Fibroblast of skin of back (primary cell): ENCODE measurements around the gene CDH23.

Experiments used
- DNase-seq: peaks from one replicate; pipeline ENCODE4 v3.0.0-alpha.2; 2013

Gene CDH23

DNA sequence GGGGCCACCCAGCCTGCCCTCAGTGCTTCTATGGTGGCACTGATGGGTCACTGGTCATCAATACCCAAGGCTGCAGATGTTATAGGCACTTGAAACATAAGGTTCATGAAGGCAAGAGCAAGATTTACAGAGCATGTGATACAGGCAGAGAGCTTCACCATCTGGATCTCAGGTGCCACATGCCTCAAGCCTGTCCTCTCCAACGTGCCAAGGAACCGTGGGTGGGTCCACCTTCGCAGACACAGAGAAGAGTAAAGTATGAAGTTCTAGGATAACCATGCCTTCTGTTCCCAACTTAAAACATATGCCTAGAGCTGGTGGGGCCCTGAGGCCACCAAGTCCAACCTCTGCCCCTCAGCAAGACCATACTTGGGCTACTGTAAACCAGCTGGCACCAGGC, 26.7 kb upstream of the CDH23 start:
- DNase-seq = no peak

- DNase-seq = no peak
These were observed 25.0 kb upstream of the CDH23 start for GRCh38 chr10:71371750-71372166.

GRCh38 chr10:71372882-71373495, 23.7 kb upstream of the CDH23 start:
- DNase-seq = peak; percentile 41

DNA sequence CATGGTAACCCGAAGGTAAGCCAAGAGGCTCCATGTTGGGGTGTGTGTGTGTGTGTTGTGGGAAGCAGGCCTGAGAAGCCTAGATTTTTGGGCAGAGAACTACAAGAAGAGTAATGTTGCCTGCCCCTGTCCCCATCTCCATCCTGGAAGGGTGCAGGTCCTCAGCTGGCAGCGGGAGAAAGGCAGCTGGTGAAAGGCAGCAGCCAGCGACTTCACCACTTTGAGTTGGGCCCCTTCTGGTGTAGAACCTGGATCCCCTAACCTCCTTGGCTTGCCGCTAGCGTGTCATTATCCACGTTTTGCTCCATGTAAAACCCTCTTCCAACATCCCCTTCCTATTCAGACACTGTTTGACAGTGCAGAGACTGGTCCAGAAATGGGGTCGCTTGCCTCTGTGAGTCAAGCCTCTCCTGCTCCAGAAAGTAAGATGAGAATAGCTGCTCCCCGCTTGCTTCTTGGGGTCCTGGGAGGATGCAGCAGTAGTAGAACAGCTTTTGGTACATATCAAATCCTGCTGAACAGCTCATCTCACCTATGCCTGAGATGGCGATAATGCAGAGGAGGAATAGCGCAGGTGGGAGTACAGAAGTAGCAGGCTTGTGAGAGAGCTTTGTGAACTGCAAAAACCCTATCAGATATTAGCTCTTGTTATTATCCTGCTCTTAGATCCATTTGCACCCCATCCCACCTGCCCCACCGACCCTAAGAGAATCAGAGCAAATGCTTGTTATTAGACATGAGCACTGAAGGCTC, 22.1 kb upstream of the CDH23 start:
- no peak for DNase-seq

DNA sequence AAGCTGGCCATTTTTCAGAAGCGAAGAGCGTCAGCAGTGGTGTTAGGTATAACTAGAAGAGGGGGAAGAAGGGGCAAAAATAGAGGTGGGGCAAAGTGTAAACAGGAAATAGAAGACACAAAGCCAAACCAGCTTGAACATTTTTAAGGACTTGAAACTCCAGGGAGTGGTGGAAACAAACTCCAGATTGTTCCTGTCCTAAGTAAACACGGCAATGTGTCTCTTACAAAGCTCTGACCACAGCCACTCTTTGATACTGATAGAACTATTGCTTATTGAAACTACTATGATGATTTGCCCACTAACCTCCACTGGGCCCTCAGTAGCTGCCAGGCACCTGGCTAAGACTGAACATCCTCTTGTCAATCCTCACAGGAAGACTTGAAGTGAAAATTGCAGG, 20.8 kb upstream of the CDH23 start:
- no peak for DNase-seq

- no peak for DNase-seq
These were observed 18.2 kb upstream of the CDH23 start for GRCh38 chr10:71378336-71379117.

DNA sequence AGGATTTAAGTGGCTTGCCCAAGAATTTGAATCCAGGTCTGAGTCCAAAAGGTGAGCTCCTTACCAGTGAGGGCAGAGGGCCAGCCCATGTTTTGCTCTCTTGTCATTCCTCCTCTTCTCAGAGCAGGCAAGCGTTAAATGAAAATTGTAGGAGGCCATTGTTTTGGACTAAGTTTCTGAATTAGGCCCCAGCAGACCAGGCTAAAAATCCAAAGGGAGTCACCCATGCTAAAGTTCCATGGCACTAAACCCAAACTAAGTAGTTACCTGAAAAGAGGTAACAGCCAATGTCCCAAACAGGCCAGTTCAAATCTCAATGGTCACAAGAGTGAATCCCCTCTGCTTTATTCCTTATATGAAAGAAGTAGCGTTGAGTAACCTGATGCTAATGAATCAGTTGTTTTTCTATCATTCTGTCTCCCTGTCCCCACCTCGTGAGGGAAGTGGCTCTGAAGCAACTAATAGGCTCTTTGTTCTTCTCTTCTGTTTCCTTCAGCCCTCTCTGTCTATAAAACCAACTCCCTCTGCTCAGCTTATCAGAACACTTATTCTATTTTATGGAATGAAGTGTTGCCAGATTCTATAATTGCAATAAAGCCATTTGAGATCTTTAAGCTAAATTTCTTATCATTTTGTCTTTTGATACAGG, 17.5 kb upstream of the CDH23 start:
- no peak for DNase-seq

DNA sequence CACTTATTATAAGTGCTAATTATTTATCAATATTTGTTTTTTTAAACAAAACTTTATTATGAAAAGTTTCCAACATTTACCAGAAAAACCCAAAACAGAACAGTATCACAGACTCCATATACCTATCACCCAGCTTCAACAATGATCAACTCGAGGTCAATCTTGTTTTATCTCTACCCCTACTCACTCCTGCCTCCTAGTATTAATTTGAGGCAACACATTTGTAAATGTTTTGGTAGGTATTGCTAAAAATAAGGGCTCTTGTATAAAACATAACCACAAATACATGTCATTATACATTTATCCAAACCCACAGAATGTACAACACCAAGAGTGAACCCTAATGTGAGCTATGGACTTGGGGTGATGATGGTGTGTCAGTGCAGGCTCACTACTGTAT, 15.9 kb upstream of the CDH23 start:
- DNase-seq = no peak

GRCh38 chr10:71381611-71382010, 15.1 kb upstream of the CDH23 start:
- no peak for DNase-seq

DNA sequence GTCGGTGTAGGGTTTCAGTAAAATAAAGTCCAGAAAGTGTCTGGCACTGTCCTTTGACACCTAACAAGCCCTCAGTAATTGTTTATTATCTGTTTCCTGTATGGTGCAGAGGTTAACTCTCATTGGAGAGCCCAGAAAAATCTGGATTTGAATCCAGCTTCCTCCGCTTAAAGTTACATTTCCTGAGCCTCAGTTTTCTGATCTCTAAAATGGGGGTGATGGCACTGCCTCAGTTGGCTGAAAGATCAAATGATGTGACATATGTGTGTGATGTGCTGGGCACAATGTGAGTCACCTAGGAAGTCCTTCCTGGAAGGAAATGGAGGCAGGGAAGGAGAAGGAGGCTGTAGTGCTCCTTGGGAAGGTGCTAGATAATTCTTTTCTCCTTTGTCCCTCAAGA, 14.7 kb upstream of the CDH23 start:
- DNase-seq = no peak

- no peak for DNase-seq
These were observed 14.0 kb upstream of the CDH23 start for GRCh38 chr10:71382757-71383156.

GRCh38 chr10:71383972-71384687, 12.6 kb upstream of the CDH23 start:
- peak; percentile 31 for DNase-seq

GRCh38 chr10:71388171-71388570, 8.5 kb upstream of the CDH23 start:
- no peak for DNase-seq

- no peak for DNase-seq
These were observed 8.0 kb upstream of the CDH23 start for GRCh38 chr10:71388583-71389310.

DNA sequence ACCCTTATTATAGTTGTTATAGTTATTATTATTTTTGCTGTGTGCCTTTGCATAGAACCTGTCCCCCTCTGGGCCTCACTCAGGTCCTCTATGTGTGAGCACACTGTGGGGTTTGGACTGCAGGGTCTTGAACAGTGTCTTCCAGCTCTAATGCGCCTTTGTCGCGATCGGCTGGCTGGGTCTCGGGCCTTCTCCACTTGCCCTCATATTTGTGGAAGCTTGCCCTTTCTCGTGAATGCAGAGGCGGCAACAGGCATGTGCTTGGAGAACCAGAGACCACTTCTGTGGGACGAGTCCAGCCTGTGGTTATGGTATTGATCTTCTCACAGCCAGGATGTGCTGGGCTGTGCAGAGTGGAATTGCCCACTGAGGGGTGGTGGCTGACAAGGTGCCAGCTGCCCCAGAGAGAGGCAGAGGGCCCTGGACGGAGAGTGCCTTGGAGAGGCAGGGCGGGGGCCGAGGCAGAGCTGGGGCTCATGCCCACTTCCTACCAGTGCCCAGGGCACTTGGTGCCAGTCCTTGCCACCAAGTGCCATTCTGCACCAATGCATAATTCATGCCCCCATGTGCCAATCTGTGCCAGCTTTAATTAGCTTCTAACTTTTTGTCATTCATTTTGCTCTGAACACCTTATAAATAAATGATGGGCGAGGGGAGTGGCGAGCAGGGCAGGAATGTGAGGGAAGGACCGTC, 6.8 kb upstream of the CDH23 start:
- DNase-seq = no peak

- DNase-seq = no peak
These were observed 6.3 kb upstream of the CDH23 start for GRCh38 chr10:71390461-71390835.

- DNase-seq = no peak
These were observed 5.6 kb upstream of the CDH23 start for GRCh38 chr10:71390921-71391690.

GRCh38 chr10:71391701-71392100, 5.0 kb upstream of the CDH23 start:
- no peak for DNase-seq

DNA sequence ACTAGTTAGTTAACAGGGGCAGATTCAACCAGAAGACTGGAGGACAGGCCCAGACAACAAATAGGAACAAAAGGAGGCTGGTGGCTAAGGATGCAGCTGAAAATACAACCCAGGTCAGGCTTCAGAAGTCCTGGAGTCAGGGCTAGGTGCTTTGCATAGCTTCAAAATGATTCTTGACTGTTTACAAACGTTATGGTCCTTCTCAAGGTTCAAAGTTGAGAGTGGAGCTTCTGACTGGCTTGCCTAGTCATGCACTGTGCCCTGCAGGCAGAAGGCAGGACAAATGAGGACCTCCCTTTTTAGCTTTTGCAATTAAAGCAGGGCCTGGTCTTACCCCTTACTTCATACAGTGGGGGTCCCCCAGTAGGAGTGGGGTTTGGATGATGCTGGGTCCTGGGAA, 4.4 kb upstream of the CDH23 start:
- DNase-seq = no peak
